HCEC 1CT (cell line): ENCODE measurements around the gene BAZ1B.
"Not testable (repeated sequence)": the region's sequence is repeated elsewhere in the genome, so short reads cannot be mapped to it uniquely, and the experiment has no call there.

Experiments
- DNase-seq: peaks from one replicate; pipeline ENCODE4 v3.0.0-alpha.2; 2017

BAZ1B gene

DNA sequence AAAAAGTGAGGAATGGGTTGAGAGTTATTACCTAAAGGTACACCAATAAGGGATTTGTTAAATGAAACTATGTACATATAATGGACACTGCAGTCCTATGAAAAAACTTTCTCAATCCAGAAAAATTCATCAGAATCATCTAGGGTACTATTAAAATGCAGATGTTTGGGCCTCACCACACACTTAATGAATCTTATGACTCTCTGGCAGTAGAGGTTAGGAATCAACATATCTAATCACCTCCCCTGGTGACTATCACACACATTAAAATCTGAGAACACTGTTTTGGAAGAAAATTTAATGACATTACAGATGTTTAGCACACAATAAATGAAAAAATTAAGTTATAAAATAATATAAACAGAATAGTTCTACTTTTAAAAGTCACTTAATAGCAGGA, 32.1 kb downstream of the BAZ1B start:
- no peak for DNase-seq

DNA sequence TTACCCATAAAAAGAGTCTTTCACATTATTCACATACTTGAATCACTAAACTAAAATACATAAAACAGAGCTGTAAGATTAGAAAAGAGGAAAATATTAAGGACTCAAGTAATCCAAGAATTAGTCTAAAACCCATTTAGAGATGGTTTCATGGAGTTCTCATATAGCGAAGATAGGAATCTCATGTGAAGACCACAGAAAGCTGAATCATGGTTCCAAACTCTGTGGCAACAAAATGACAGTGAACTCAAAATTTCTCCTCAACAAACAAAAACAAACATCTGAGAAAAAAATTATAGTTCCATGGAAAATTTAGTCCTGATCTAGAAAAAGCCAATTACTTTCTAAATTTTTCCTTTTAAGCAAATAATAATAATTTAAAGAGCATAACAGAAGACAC, 34.6 kb downstream of the BAZ1B start:
- no peak for DNase-seq

DNA sequence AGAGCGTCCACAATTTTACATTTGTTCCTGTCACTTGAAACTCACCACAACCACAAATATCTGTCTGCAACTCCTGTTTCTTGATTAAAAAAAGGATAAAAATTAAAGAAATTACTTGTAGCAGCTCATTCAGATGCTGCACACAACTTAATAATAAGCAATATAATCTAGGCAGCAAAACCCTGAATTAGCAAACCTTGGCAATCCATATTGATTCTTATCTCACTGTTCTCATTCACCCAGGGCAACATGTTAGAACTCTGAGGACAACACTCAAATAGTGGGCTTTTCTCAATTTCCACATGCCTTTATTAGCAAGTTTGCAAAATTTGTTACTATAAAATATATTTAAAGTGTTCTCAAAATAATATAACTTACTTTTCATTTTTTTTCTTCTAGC, 38.9 kb downstream of the BAZ1B start:
- DNase-seq: no peak

DNA sequence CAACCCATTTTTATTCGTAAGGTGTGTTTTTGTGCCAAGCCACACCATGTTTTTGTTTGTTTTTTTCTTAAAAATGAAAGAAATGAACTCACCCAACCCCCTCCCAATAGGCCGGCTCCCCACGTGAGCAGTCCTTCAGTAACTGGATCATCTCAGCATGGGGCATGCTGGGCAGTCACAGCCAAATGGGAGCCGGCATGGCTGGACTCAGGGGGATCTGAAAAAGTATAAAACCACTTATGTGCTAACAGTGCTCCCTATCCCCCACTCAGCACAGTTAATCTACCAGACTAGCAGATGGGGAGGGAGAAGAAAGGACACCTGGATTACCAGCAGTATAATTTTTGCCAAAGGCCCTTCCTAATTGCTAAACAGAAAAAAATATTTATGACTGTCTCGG, 39.3 kb downstream of the BAZ1B start:
- DNase-seq: no peak

DNA sequence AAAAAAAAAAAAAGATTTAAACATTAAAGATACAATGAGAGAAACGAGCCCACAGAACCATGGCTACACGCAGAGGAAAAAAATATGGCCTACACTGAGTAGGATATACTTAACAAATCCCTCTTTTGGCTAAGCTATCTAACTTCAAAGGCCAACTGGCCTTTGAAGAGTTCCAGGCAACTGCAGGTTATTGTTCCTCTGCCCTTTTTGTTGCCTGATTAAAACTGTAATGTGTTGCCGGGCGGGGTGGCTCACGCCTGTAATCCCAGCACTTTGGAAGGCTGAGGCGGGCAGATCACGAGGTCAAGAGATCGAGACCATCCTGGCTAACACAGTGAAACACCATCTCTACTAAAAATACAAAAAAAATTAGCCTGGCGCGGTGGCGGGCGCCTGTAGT, 40.6 kb downstream of the BAZ1B start:
- not testable (repeated sequence) for DNase-seq

DNA sequence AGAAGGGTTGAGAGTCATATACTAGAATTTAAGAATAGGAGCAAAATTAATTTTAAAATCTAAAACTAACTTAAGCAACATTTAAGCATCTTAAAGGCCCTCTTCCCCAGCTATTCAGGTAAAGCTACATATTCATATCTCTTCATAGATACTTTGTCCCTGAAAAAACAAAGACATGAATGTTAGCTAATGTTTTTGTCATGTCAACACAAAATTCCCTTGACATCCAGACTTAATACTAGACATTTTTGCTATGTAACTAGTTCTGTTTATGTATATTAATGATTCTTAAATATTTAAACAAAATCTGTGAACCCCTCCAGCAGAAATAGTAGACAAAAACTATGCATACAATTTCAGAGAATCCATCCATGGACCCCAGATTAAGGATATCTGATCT, 43.5 kb downstream of the BAZ1B start:
- no peak for DNase-seq

DNA sequence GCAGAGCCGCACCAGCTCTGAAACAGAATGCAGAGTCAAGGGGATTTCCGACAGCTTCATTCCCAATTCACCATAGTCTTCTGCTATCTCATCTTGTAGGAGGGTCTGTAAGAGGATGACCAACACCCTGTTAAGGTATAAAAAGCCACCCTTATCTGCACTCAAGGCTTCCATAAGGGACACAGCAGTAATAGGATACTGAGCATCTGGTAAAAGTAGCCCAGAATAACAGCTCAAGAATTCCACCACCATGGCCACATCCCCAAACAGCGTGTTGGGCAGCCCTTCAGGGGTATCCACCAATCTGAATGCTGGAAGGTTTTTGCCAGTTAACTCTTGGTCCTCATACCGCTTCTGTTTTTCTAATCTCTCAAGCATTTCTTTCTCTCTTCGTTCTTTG, 44.7 kb downstream of the BAZ1B start:
- DNase-seq: no peak

DNA sequence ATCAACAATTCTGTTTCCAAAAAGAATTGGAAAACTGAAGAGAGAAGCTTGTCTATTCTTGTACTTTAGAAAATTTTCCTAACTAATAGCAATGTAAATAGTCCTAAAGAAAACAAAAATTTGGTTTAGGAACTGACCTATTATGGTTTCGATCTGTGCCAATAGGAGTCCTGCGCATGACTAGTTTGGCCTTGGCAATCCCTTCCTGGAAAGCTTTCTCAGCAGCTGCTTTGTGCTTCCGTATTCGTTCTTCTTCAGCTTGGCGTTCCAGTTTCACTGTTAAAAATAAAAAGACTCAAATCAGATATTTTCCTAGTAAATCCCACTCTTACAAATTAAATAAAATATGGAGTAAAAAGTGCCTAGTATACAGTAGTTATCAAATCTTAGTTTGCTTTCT, 51.9 kb downstream of the BAZ1B start:
- DNase-seq: no peak

DNA sequence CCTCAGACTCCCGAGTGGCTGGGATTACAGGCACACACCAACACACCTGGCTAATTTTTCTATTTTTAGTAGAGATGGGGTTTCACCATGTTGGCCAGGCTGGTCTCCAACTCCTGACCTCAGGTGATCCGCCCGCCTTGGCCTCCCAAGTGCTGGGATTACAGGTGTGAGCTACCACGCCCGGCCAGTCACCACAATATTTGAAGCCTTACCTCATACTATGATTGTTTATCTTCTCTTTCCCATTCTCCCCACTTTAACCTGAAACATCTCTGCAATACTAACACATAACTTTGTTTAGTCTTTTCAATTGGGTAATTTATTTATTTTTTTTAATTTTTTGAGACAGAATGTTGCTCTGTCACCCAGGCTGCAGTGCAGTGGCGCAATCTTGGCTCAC, 55.0 kb downstream of the BAZ1B start:
- not testable (repeated sequence) for DNase-seq

DNA sequence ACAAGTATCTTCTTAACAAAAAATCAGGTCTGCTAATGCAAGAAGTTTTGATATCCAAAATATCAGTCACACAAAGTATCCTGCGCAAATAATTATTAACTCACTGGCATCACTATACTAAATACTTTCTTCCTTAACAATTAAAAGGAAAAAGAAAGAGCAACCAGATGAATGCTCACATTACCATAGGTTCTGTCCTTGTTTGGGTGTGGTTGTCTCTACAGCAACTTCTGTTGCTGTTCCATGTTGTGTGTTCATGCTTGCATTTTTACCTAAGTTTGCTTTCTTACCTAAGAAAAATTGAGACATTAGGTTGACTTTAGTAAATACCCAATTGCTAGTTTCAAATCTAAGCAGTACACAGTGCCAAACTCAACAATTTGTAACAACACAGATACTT, 56.0 kb downstream of the BAZ1B start:
- DNase-seq: no peak

DNA sequence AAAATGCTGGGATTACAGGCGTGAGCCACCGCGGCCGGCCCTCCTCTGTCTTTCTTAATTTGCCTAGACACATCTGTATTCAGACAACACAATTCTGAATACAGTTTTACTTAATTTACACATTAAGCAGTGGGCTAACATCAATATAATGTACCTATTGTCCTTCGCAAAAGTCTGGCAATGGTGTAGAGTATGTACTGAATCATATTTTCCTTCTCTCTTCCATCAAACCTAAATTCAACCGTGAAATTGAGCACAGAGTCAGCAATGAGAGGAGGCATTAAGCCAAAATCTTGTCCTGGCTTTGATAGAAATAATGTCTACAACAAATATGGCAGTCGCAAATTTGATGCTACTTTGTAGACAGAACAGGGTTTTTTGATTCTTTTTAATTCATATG, 58.1 kb downstream of the BAZ1B start:
- DNase-seq: no peak

DNA sequence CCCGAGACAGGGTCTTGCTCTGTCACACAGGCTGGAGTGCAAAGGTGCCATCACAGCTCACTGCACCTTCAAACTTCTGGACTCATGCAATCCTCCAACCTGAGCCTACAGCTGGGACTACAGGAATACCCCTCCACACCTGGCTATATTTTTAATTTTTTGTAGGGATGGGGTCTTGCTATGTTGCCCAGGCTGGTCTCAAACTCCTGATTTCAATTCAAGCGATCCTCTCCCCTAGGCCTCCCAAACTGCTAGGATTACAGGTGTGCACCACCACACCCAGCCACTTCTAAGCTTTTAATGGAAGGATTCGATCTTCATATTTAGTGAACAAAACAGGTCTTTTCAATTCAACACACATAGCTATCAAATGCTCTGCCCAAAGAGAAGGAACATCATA, 58.8 kb downstream of the BAZ1B start:
- DNase-seq: no peak

DNA sequence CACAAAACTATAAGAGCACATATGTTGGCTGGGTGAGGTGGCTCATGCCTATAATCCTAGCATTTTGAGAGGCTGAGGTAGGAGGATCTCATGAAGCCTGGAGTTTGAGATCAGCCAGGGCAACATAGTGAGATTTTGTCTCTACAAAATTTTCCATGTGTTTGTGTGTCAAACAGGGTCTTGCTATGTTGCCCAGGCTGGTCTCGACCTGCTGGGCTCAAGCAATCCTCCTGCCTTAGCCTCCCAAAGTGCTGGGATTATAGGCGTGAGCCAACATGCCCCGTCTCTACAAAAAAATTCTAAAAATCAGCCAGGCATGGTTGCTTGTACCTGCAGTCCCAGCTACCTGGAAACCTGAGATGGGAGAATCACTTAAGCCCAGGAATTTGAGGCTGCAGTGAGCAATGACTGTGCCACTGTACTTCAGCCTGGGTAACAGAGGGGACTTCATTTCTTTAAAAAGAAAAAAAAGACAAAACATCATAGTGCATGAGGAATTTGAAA, 60.3 kb downstream of the BAZ1B start:
- no peak for DNase-seq

DNA sequence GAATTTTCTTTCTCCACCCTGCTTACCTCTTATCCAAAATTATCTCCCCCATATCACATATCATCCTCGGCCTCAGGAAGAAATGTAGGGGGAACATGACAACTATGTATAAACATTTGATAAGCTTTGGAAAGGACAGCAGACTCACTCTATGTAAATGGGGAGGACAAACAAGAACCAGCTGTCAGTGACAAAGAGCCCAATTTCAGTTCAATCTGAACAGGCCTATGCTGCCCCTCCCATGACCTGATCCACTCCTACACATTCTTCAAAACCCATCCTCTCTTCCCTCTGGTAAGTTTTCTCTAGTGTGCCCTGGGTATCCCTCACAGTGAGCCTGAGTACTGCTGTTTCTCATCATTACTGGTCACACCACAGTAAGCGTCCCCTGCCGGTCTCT, 67.7 kb downstream of the BAZ1B start:
- no peak for DNase-seq

DNA sequence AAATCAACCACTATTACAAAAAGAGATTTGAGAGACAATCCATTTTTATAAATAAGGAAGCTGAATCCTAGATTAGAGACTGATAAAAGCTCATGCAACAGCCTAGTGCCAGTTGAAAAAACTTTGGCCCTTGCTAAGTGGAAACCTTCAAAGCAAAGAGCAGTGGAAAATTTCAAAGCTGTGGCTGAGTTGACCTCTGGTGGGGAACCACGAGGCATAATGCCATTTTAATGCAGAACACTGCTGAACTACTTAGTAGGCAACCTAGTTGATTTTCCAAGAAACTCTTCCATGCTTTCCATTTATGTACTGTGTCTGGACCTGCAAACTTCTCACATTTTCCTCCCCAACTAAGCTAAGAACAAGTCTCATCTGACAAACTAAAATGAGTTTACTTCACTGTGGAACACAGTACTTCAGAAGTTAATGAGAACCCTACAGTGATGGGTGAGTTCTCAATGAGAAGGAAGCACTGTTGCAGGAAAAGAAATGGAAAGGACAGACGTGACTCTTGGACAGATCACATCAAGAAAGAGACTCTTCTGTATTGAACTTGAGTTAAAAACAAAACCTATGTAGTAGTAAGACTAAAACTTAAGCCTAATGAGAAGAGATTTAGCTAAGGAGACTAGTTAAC, 69.0 kb downstream of the BAZ1B start:
- DNase-seq: no peak

DNA sequence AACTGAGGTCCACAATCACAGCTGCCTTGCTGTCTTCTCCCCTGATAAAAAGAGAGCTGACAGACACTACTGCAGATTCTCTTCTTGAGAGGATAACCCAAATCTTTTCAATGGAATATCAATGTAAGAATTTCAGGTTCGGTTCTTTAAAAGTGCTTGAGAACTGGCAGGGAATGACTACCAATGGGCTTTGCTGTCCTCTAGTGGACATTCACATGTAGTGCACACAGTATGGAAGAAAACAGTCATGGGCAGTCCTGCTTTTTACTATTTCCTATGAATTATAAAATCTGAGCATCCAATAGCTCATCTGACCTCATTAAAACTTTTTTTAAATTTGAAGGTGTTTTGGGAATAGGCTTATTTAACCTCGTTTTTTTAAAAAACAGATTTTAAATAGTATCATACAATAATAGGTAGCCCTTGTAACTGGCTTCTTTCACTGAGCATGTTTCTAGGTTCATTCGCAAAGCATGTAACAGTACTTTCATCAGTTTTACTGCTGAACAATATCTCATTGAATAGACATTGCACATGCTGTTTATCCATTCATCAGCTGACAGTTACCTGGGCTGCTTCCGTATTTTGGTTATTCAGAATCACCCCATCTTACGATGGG, 70.2 kb downstream of the BAZ1B start:
- peak; percentile 52 for DNase-seq

DNA sequence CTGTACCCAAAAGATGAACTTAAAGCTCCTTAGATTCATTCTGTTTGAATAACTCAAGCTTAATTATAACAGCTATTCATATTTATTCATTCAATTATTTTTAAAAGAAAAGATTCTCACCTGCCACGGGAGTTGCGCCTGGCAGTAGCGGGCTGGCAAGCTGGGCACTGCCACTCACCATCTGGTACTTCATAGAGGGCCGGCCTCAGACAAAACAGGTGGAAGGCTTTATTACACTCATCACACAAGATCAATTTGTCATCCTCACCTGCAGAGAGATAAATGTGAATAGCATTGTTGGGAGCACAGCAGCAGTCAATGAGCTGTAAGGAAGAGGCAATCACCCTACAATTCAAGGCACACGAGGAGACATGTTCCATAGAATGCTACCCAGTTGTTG, 72.7 kb downstream of the BAZ1B start:
- no peak for DNase-seq

DNA sequence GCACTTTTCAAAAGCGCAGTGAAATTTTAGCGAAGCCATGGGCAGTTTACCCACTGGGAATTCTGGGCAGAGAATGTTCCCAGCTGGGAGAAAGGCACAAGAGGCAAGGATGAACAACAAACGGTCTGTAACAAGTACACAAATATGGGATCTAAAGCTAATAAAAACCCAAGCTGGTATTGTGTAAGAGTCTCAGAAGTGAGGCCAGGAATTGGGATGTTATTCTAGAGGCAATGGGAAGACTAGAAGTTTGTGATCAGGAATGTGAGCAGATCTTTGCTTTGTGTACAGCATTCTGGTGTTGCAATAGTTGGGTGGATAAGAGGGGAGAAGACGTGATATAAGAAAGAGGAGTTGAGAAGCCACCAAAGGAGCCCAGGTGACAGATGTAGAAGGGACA, 73.5 kb downstream of the BAZ1B start:
- DNase-seq: no peak

DNA sequence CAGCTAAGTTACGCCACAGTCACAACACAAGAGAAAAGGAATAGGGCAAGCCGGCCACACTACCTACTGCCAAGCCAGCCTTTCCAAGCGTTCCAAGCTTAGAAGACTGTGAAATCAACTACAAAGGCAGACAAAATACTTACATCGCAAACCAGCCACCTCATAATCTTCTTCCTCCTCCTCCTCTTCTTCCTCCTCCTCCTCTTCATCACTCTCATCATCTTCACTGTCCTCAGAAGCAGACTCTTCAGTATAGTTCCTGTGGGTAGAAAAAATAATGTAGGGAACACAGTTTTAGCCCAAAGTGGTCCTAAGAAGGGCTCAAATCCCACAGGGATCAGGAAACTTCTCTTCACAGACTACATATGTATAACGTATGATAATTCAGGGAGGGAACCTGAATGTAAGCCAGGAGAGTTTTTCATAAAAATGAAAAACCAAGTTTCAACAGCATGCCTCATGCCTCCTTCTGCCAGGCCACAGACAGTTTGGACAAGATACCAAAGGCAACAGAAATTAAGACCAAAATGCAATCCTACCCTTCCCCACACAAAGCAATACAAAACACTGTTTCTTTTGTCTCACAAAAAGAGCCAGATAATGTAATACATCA, 74.9 kb downstream of the BAZ1B start:
- no peak for DNase-seq

DNA sequence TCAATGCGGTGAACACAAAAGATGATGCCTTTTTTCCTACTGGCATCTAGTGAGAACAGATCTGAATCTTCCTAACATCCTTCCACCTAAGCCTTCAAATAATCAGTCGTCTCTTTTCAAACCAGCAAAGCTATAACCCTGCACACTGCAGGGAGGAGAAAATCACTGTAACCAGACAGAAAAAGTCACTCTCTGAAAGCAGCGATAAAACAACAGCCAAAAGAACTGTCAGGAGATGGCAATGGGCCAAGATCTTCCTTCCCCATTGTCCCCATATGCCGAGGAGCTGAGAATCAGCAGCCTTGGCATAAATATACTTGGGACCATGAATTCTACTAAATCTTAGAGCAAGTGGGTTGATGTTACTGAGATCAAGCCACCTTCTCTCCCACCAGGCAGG, 75.4 kb downstream of the BAZ1B start:
- no peak for DNase-seq

DNA sequence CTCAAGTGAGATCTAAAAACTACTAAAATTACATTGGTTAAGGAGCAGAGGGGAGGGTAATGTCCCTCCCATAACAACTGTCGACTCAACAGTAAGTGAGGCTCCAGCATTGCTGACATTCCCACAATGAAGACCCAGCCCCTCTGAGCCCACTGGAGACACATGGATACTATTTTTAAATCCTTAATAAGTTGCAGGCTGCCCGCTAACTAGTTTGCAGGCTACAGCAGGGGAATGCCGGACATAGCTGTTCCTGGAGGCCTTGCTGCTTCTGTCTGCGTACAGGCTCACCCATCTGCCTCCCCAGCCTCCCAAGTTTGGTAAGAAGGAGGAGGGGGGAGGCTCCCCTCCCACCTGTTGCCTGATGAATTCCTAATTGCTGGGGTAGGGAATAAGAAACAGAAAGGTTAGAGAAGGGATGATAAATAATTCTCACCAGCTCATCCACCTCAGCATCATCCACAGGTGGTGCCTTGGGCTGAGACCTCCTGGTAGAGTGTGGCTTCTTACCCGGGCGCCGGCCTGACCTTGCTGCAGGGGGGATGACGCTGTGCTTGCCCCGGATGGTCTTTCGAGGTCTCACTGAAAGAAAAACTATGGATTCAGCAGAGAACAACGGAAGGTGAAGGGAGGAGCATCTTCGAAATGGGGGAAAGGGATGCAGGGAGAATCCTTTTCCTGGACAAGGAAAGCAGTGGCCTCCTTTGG, 78.4 kb downstream of the BAZ1B start:
- no peak for DNase-seq

DNA sequence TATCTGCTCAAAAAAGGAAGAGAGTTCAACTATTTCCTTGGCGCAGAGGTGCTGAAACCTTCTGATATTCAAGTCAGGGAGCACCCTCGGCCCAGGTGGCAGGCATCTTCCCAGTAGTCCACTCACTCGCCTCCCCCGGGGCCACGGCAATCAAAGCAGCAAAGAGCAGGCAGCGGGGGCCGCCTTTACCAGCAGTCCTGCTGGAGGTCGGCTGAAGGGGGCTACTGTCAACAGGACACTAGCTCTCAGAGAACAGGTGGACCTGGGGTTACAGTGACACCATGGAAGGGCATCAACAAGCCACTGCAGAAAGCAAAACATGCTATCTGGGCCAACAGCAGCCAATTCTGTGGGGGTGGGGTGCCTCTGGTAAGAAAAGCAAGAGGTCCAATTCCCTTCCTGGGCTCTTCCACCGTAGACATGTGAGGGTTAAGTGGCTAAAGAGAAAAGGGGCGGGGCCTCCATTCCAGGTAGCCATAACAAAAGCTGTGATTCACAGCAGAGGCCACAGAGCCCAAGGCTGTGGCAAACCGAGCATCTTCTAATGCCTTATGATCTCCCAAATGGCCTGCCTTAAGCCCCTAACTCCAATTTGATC, 79.1 kb downstream of the BAZ1B start:
- DNase-seq: no peak

DNA sequence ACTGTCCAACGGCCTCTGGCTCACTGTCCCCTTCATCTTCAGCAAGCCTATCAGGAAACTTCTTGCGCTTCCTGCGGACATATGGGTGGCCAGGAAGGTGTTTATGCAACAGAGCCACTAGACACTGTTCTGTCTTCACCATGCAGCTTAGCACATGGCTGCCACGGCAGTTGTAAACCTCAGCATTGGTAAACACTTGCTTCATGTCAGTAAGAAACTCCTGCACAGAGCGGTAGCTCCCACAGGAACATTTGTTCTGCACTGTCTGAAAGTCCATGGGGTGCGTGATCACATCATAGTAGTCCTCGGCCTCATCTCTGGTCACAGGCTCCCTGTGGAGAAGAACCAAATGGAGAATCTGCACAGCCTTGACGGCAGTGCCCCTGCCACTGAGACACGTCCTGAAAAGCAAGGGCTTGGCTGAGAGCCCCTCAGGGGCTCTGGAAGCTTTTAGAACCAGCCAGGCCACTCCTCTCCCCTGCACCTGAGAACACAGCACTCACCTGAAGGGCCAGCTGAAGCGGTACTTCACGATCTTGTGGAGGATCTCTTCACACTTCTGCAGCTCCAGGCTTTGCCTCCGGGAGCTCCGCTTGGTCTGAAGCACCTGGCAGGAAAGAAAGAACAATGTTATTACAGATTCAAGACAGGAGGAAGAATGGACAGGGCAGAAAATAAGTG, 79.7 kb downstream of the BAZ1B start:
- DNase-seq: no peak
